GM23248 (cell line): ENCODE results near the gene SLC4A1AP.

Source experiments
- EZH2 ChIP-seq: fragments of 200-600 bp; sonication (generic); IDR thresholded peaks from 2 replicates; pipeline ENCODE4 v1.6.1; 2018; ENCODE audit warnings: antibody characterized with exemption, mild to moderate bottlenecking; ENCODE audit not compliant: insufficient read depth, poor library complexity, severe bottlenecking
- EZH2phosphoT487 ChIP-seq: fragments of 200-600 bp; sonication (generic); IDR thresholded peaks from 2 replicates; pipeline ENCODE4 v1.6.1; 2018; ENCODE audit warnings: antibody characterized with exemption, moderate library complexity, mild to moderate bottlenecking, low read depth; ENCODE audit not compliant: insufficient read depth

- TF ChIP-seq EZH2 (no peak), EZH2phosphoT487 (no peak)
These were observed 29.4 kb upstream of the SLC4A1AP start for GRCh38 chr2:27634291-27634690.
